ENCODE measurements around the gene MAP3K14. TPM values are rescaled to one million over a fixed set of nuclear protein-coding genes. Genes with fewer than 3 reads are reported as not detected.

The MAP3K14 gene
- polyA plus RNA-seq, 1 of the 3 experiments (the other 2 are of a cell fraction): 11.9 TPM

- H3K9me2 ChIP-seq: no peaks in the 10 kb centered on the region
Measured at GRCh38 chr17:45357364-45357997, 40.7 kb upstream of the MAP3K14 start.

More at GRCh38 chr17:45357364-45357997, 40.7 kb upstream of the MAP3K14 start:
- H3K4me1 ChIP-seq (ENCODE audit: control insufficient read depth in 1 of 2, insufficient read depth in 2 of 2, low read depth in 1 of 2, low read length in 1 of 2): no peaks in the 10 kb centered on the region
- POLR2A ChIA-PET: no interaction called here
- no peak overlapping the region for H3K4me3 ChIP-seq (ENCODE audit: low read depth in 2 of 2, low read length in 1 of 2)
- WGBS (ENCODE audit: low lambda C conversion rate): 85% methylated on average over 5 of the region's 5 CpGs
- H3K9ac ChIP-seq: no peak overlapping the region
- no peak overlapping the region for H3K4me2 ChIP-seq
- H3K27ac ChIP-seq (ENCODE audit: low read depth in 2 of 2, low read length in 1 of 2): no peak overlapping the region
- no peak for DNase-seq
- no peaks in the 10 kb centered on the region for H4K20me1 ChIP-seq (ENCODE audit: insufficient read depth)
- no peak overlapping the region for H2AFZ ChIP-seq (ENCODE audit: low read depth)
- no peaks in the 10 kb centered on the region for H3F3A ChIP-seq (replicated peaks; ENCODE audit: insufficient read depth)
- CTCF ChIA-PET: no interaction called here
- no peaks in the 10 kb centered on the region for H3K36me3 ChIP-seq (replicated peaks in 1 of 2; ENCODE audit: control insufficient read depth in 1 of 2, insufficient read depth in 2 of 2, low read length in 1 of 2)
- no peaks in the 10 kb centered on the region for H3K9me3 ChIP-seq
- TF ChIP-seq ELF1 (IDR thresholded peaks at IDR 0.05): no peak
- no peak for TF ChIP-seq RXRA (IDR thresholded peaks at IDR 0.05; ENCODE audit: borderline replicate concordance, low read depth)
- no peak for TF ChIP-seq TEAD4 (IDR thresholded peaks at IDR 0.05; ENCODE audit: borderline replicate concordance, insufficient read depth)
- no peak for TF ChIP-seq EP300 (IDR thresholded peaks at IDR 0.05; ENCODE audit: borderline replicate concordance in 1 of 2, low read depth in 1 of 2, low read length in 1 of 2)
- TF ChIP-seq CTCF (IDR thresholded peaks at IDR 0.05): no peak
- no peak for TF ChIP-seq FOXJ3 (CRISPR knock-in tag; IDR thresholded peaks at IDR 0.05)
- no peak for TF ChIP-seq GATA2 (CRISPR knock-in tag; IDR thresholded peaks at IDR 0.05)
- TF ChIP-seq, protein P1, sequence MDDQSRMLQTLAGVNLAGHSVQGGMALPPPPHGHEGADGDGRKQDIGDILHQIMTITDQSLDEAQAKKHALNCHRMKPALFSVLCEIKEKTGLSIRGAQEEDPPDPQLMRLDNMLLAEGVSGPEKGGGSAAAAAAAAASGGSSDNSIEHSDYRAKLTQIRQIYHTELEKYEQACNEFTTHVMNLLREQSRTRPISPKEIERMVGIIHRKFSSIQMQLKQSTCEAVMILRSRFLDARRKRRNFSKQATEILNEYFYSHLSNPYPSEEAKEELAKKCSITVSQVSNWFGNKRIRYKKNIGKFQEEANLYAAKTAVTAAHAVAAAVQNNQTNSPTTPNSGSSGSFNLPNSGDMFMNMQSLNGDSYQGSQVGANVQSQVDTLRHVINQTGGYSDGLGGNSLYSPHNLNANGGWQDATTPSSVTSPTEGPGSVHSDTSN (IDR thresholded peaks at IDR 0.05): no peak
- no peak for TF ChIP-seq YY1 (IDR thresholded peaks at IDR 0.05; ENCODE audit: low read depth)
- no peak for TF ChIP-seq JUND (IDR thresholded peaks at IDR 0.05)
- no peak for TF ChIP-seq CHD2 (IDR thresholded peaks at IDR 0.05; ENCODE audit: low read length, partially characterized antibody)
- TF ChIP-seq RCOR1 (IDR thresholded peaks at IDR 0.05; ENCODE audit: low read length): no peak
- TF ChIP-seq RAD21 (IDR thresholded peaks at IDR 0.05; ENCODE audit: low read length): no peak
- TF ChIP-seq IRF3 (IDR thresholded peaks at IDR 0.05; ENCODE audit: low read depth, low read length): no peak
- TF ChIP-seq, protein P2, sequence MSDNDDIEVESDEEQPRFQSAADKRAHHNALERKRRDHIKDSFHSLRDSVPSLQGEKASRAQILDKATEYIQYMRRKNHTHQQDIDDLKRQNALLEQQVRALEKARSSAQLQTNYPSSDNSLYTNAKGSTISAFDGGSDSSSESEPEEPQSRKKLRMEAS (IDR thresholded peaks at IDR 0.05; ENCODE audit: low read depth): no peak
- no peak for TF ChIP-seq RFX5 (IDR thresholded peaks at IDR 0.05; ENCODE audit: low read length)
- no peaks in the 10 kb centered on the region for H3K27me3 ChIP-seq (ENCODE audit: insufficient read depth)
- H3K79me2 ChIP-seq (ENCODE audit: insufficient read depth): no peaks in the 10 kb centered on the region

Measured in SK-N-SH (cell line).